GM23338 (cell line): Measurements from ENCODE around the gene ING3.

ENCODE experiments used
- CREB1 ChIP-seq: fragments of 250-450 bp; sonication (Bioruptor Pico); IDR thresholded peaks from 2 replicates; pipeline ENCODE4 v1.5.0; 2020; ENCODE audit warnings: low read depth, mild to moderate bottlenecking, moderate library complexity
- EZH2 ChIP-seq: fragments of 200-600 bp; sonication (generic); IDR thresholded peaks from one replicate; pipeline ENCODE4 v1.8.0; 2017; ENCODE audit warnings: antibody characterized with exemption, mild to moderate bottlenecking, low read depth; ENCODE audit not compliant: unreplicated experiment
- EZH2phosphoT487 ChIP-seq: fragments of 200-600 bp; sonication (generic); IDR thresholded peaks from one replicate; pipeline ENCODE4 v1.8.1; 2018; ENCODE audit warnings: antibody characterized with exemption; ENCODE audit not compliant: unreplicated experiment
- JUNB ChIP-seq: IDR thresholded peaks from one replicate; pipeline ENCODE4 v1.6.1; 2016; ENCODE audit warnings: antibody characterized with exemption; ENCODE audit not compliant: unreplicated experiment
- NANOG ChIP-seq: IDR thresholded peaks from 2 replicates; pipeline ENCODE4 v1.6.1; 2016; ENCODE audit warnings: antibody characterized with exemption, borderline replicate concordance
- POLR2AphosphoS5 ChIP-seq: IDR thresholded peaks from 2 replicates; pipeline ENCODE4 v1.6.1; 2016; ENCODE audit warnings: antibody characterized with exemption, low read depth
- TF ChIP-seq, protein P1 (sequence below), 2 experiments: fragments of 200-600 bp in 1 of 2; sonication (generic) in 1 of 2; conservative IDR thresholded peaks; 2 replicates each; pipeline versions ENCODE4 v1.5.1 to v1.6.1; 2016 to 2017; ENCODE audit warnings: antibody characterized with exemption in 2 of 2, low read depth in 2 of 2, mild to moderate bottlenecking in 2 of 2, moderate library complexity in 1 of 2
- TF ChIP-seq, protein P2 (sequence below): IDR thresholded peaks from one replicate; pipeline ENCODE4 v1.6.1; 2018; ENCODE audit warnings: antibody characterized with exemption; ENCODE audit not compliant: unreplicated experiment

DNA sequence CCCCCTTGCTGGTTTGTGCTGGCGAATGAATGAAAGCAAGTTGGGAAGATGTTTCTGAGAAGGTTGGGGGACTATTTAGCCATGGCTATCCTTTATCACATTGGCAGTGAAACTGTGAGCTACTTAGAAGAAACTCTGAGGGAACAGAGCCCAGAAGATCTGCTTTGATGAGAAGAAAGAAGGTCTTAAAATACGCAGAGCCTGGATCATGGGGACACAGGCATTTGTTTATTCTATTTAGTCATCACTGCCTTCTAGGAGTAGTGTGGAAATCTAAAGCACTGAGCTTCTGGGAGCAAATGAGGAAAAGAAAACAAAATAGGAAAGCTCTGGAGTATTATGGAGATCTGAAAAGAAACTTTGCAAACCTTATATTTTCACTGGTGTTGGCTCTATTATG, 66.4 kb downstream of the ING3 start:
- TF ChIP-seq, protein P1, sequence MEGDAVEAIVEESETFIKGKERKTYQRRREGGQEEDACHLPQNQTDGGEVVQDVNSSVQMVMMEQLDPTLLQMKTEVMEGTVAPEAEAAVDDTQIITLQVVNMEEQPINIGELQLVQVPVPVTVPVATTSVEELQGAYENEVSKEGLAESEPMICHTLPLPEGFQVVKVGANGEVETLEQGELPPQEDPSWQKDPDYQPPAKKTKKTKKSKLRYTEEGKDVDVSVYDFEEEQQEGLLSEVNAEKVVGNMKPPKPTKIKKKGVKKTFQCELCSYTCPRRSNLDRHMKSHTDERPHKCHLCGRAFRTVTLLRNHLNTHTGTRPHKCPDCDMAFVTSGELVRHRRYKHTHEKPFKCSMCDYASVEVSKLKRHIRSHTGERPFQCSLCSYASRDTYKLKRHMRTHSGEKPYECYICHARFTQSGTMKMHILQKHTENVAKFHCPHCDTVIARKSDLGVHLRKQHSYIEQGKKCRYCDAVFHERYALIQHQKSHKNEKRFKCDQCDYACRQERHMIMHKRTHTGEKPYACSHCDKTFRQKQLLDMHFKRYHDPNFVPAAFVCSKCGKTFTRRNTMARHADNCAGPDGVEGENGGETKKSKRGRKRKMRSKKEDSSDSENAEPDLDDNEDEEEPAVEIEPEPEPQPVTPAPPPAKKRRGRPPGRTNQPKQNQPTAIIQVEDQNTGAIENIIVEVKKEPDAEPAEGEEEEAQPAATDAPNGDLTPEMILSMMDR (conservative IDR thresholded peaks at IDR 0.05; ENCODE audit: low read depth in 2 of 2): no peak
- TF ChIP-seq POLR2AphosphoS5: no peak
- no peak for TF ChIP-seq EZH2phosphoT487
- TF ChIP-seq EZH2: no peak
- no peak for TF ChIP-seq JUNB
- TF ChIP-seq, protein P2, sequence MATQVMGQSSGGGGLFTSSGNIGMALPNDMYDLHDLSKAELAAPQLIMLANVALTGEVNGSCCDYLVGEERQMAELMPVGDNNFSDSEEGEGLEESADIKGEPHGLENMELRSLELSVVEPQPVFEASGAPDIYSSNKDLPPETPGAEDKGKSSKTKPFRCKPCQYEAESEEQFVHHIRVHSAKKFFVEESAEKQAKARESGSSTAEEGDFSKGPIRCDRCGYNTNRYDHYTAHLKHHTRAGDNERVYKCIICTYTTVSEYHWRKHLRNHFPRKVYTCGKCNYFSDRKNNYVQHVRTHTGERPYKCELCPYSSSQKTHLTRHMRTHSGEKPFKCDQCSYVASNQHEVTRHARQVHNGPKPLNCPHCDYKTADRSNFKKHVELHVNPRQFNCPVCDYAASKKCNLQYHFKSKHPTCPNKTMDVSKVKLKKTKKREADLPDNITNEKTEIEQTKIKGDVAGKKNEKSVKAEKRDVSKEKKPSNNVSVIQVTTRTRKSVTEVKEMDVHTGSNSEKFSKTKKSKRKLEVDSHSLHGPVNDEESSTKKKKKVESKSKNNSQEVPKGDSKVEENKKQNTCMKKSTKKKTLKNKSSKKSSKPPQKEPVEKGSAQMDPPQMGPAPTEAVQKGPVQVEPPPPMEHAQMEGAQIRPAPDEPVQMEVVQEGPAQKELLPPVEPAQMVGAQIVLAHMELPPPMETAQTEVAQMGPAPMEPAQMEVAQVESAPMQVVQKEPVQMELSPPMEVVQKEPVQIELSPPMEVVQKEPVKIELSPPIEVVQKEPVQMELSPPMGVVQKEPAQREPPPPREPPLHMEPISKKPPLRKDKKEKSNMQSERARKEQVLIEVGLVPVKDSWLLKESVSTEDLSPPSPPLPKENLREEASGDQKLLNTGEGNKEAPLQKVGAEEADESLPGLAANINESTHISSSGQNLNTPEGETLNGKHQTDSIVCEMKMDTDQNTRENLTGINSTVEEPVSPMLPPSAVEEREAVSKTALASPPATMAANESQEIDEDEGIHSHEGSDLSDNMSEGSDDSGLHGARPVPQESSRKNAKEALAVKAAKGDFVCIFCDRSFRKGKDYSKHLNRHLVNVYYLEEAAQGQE: no peak
- TF ChIP-seq CREB1 (CRISPR knock-in tag): no peak
- TF ChIP-seq NANOG: no peak
